ENCODE results near the gene KCNJ9. TPM values are rescaled to one million over a fixed set of nuclear protein-coding genes. Genes with fewer than 3 reads are reported as not detected.
"Not testable (repeated sequence)": the region's sequence is repeated elsewhere in the genome, so short reads cannot be mapped to it uniquely, and the experiment has no call there.

Gene KCNJ9
- total RNA-seq, 1 donor from 2014 or later, result not detected

DNA sequence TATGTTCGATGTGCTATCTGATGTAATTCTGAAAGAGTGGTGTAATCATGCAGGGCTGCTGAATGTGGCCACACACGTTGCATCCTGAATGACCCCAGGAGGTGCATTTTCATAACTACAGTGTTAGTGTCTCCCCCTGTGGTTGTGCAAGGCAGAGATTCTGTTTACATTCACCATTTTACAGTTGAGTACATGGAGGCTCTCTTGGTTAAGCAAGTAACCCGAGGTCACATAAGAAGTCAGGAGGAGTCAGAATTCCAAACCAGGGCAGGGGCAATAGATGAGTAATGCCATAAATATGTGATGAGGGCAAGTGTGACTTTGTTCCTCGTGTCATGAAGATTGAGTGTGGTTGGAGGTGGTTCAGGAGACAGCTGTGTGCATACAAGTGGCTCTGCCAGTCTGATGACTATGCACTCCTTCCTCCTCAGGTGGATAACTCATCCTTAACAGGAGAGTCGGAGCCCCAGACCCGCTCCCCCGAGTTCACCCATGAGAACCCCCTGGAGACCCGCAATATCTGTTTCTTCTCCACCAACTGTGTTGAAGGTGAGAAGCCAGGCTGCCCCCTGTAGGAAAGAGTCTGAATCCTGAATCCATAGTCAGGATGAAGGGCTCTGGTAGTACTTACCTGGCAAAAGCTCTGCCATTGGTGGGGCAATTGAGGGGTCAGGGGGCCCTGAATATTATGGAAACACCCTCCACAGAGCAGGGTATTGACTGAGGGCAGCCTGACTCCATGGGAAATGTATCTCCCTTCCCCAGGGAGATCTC, 43.6 kb downstream of the KCNJ9 start:
- intact Hi-C loops (cut with micrococcal nuclease), result no loop called here

DNA sequence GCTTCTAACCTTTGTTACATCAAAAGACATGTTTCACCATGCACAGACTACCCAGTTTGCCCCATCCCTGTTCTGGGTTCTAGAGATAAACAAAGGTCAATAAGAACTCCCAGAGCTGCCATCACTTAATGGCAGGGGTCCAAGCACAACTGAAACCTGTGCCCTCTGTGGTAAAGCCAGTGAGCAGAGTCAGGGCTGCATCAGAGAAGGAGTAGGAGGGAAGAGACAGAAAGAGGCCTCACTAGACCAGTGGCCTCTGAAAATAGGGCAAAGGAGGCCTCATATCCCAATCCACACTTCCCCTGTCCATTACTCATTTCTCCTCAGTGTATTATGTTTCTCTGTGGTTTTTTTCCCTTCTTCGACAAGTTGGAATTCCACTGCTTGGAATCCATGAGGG, 44.4 kb downstream of the KCNJ9 start:
- intact Hi-C loops (cut with micrococcal nuclease), result no loop called here

GRCh38 chr1:160126342-160126741, 45.0 kb downstream of the KCNJ9 start:
- intact Hi-C loops (cut with micrococcal nuclease), result not testable (repeated sequence)

GRCh38 chr1:160127381-160127780, 46.0 kb downstream of the KCNJ9 start:
- intact Hi-C loops (cut with micrococcal nuclease), result no loop called here

- intact Hi-C loops (cut with micrococcal nuclease), result no loop called here
Measured at GRCh38 chr1:160127865-160128523, 46.7 kb downstream of the KCNJ9 start.

DNA sequence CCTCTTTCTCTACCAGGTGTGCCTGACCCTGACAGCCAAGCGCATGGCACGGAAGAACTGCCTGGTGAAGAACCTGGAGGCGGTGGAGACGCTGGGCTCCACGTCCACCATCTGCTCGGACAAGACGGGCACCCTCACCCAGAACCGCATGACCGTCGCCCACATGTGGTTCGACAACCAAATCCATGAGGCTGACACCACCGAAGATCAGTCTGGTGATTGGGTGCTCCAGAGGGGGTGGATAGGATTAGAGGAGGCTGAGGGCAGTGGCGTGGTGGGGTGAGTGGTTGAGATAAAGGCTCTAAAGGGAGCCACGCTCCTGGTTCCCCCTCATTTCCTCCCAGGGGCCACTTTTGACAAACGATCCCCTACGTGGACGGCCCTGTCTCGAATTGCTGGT, 47.3 kb downstream of the KCNJ9 start:
- intact Hi-C loops (cut with micrococcal nuclease), result no loop called here

- intact Hi-C loops (cut with micrococcal nuclease), result no loop called here
Measured at GRCh38 chr1:160129046-160129445, 47.7 kb downstream of the KCNJ9 start.

- intact Hi-C loops (cut with micrococcal nuclease), result no loop called here
Measured at GRCh38 chr1:160129558-160129957, 48.2 kb downstream of the KCNJ9 start.

DNA sequence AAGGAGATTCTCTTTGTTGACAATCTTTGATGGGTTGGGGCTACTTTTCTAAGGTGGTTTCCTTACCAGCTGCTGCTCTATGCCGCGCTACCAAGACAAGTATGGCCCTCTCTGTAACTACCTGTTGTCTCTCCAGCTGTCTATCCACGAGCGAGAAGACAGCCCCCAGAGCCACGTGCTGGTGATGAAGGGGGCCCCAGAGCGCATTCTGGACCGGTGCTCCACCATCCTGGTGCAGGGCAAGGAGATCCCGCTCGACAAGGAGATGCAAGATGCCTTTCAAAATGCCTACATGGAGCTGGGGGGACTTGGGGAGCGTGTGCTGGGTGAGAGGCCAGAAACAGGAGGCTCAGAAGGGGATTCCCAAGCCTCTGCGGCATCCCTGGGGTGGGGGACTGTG, 48.6 kb downstream of the KCNJ9 start:
- intact Hi-C loops (cut with micrococcal nuclease), result no loop called here

DNA sequence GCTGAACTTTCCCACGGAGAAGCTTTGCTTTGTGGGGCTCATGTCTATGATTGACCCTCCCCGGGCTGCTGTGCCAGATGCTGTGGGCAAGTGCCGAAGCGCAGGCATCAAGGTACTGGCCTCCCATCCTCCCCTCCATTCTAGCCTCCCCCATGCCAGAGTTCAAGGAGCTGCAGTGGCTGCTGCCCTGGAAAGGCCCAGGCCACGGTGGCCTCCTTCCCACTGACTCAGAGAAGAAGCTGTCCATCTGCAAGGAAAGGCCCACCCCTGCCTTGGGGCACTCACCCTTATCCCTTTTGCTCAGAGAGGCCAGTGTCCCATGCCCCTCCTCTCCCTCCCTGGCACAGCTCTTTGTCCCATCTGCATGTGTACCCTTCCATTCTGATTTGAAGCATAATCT, 49.1 kb downstream of the KCNJ9 start:
- intact Hi-C loops (cut with micrococcal nuclease), result no loop called here

DNA sequence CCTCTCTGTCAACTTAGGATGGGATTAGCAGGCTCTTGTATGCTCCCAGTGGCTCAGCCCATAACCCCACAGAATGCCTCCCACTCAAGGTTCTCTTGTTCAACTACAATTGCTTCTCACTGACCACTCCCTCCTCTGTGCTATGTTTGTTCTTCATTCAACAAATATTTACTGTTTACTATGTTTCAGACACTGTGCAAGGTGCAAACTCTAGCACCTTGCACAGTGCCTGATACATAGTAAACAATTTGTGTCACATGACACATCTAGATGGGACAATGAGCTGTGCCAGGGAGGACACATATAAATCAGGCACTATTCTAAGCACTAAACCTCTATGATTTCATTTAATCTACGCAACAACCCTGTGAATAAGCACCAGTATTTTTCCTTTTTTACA, 49.6 kb downstream of the KCNJ9 start:
- intact Hi-C loops (cut with micrococcal nuclease), result no loop called here

DNA sequence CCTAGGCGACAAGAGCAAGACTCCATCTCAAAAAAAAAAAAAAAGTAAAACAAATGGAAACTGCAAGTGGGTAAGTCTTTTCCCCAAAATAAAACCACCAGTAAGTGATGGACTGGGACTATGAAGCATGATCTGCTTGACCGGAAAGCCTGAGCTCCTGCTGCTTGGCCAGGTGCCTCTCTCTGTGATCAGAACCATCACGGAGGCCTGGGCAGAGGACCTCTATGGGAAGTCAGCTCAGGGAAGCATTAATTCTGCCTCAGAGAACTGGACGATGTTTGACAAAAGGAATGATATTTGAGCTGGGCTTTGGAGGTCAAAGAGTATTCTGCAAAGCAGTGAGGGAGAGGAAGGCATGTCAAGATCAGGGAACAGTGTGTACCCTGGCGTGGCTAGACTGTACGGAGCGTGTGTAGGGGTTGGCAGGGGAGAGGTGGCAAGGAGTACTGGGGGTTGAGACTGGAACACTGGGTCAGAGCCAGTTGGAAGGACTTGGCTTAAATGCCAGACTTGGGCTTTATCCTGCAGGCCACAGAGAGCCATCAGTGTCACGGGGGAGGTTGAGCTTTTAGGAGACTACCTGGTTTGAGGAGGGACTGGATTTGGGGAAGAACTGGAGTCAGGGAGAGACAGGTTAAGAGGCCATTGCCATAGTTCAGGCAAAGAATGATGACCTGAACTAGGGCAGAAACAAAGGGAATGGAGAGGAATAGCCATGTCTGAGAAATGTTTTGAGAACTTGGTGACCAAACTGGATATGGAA, 50.6 kb downstream of the KCNJ9 start:
- intact Hi-C loops (cut with micrococcal nuclease), result no loop called here

- intact Hi-C loops (cut with micrococcal nuclease), result no loop called here
Measured at GRCh38 chr1:160133990-160134770, 52.8 kb downstream of the KCNJ9 start.

DNA sequence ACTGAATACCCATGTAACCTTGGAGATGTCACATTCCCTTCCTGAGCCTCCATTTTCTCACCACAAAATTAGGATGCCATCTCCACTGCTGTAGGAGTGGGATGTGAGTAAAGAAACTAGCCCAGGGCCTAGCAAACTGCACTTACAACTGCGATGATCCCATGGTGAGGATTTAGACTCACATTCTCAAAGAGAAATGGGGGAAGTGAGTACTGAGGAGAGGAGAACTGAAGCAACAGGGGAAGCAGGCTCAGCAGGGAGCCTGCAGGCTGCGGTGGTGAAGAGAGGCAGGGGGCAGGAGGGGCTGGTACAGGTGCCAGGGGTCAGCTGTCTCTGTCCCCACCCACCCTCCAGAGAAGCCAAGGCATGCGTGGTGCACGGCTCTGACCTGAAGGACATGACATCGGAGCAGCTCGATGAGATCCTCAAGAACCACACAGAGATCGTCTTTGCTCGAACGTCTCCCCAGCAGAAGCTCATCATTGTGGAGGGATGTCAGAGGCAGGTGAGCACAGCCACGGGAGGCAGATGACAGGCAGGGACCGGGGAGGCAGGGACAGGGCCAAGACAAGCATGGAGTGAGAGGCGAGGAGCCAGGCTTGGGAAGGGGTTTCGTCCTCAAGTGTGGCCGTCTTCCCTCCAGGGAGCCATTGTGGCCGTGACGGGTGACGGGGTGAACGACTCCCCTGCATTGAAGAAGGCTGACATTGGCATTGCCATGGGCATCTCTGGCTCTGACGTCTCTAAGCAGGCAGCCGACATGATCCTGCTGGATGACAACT, 53.6 kb downstream of the KCNJ9 start:
- intact Hi-C loops (cut with micrococcal nuclease), result no loop called here

DNA sequence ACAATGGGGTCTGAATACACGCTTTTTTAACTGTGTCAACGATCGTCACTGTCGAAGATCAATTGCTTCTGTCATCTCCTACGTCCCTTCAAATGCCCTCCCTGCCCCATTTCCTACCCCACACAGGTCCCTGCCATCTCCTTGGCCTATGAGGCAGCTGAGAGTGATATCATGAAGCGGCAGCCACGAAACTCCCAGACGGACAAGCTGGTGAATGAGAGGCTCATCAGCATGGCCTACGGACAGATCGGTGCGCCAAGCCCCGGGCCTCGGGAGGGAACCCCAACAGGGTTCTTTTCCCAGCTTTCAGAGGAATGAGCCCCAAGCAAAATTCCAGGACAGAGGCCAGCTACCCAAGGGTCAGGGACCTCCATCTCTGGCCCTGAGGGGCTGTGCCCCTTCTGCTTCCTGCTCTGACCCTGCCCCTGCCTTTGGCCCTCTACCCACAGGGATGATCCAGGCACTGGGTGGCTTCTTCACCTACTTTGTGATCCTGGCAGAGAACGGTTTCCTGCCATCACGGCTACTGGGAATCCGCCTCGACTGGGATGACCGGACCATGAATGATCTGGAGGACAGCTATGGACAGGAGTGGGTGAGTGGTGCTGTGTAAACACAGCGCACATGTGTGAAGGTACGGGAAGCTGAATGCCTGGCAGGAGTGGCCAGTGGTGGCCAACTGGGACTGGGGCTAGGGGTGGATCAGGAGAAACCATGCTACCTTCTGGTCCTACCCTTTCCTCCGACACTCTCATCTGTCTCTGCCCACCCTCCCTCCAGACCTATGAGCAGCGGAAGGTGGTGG, 55.0 kb downstream of the KCNJ9 start:
- intact Hi-C loops (cut with micrococcal nuclease), result no loop called here

- intact Hi-C loops (cut with micrococcal nuclease), result no loop called here
Measured at GRCh38 chr1:160136926-160137200, 55.5 kb downstream of the KCNJ9 start.

DNA sequence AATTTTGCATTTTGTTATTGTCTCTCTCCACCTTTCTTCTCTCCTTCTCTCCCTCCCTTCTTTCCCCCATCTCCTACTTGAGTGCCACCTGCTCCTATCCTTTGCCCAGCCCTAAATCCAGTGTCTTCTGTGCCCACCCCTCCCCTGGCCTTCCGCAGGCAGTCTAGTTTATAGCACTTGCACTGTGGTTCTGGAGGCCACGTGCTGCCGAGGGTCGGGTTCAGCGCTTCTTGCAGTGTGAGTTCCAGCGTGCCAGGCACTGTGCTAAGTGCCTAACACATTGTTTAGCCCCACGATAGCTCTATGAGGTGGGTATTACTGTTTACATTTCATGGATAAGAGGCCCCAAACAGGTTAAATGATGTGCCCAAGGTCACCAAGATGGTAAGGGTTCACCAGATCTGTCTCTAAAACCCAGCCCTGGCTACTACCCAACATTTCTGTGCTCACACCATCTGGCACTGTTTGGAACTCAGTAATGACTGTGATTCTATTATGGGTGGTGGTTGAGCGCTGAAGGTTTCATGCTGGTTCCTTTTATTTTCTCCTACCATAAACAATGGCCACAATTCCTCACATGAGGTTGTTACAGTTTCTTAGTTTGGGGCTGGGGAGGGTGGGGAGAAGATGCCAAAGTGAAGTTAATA, 56.0 kb downstream of the KCNJ9 start:
- intact Hi-C loops (cut with micrococcal nuclease), result no loop called here

DNA sequence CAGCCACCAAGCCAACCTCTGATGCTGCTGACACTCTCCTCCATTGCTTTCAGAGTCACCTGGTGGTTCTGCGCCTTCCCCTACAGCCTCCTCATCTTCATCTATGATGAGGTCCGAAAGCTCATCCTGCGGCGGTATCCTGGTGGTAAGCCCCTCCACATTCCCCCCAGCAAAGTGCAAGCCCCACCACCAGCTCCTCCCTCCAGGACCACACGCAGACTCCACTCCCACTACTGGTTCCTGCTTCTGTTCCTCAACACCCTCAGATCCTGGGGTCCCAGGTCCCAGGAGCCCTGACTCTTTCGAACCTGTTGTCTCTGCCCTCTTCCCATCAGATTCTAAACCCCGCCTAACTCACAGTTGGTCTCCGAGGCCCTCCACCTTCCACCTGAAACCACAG, 58.5 kb downstream of the KCNJ9 start:
- intact Hi-C loops (cut with micrococcal nuclease), result no loop called here

All from T-helper 2 cell treated with Interferon-gamma antibody and Interleukin-4, amounts not matched to agents 100 ng/mL and 5 ng/mL, for 36 hours (primary cell).